ENCODE data around the gene HOXA6. TPM values are rescaled to one million over a fixed set of nuclear protein-coding genes. Genes with fewer than 3 reads are reported as not detected.
A peak's percentile ranks its signal among the peaks of the same experiment; 100 is the strongest.

The HOXA6 gene
- total and polyA plus RNA-seq, 2 donors (not counting 1 experiment from before 2014, with no cell fraction given) = 1.2 to 3.6 TPM

GRCh38 chr7:27105301-27106031 is 42.1 kb downstream of the HOXA6 start:
- peak overlapping the region; percentile 95 for H3K27ac ChIP-seq (ENCODE audit: insufficient read depth, low read length)
- no peaks in the 10 kb centered on the region for H3K27me3 ChIP-seq (ENCODE audit: control insufficient read depth, insufficient read depth, low read length)
- H3K79me2 ChIP-seq (ENCODE audit: control insufficient read depth, insufficient read depth, low read length) = peaks cover 71% of the 10 kb centered on the region
- H3K9ac ChIP-seq (ENCODE audit: insufficient read depth, low read length) = no peak overlapping the region
- peak overlapping the region; percentile 97 for H3K4me2 ChIP-seq (ENCODE audit: extremely low read depth, insufficient read depth, low read length)
- H3K4me1 ChIP-seq (ENCODE audit: control insufficient read depth, extremely low read depth, insufficient read depth, low read length) = peaks cover 37% of the 10 kb centered on the region
- H3K4me3 ChIP-seq (replicated peaks in 1 of 4; ENCODE audit: control extremely low read depth in 1 of 4, insufficient read depth in 1 of 4, low read depth in 3 of 4, low read length in 4 of 4) = peak overlapping the region in 3 of 4 experiments; percentile 38 to 92 (median 46)
- no peaks in the 10 kb centered on the region for H3K9me3 ChIP-seq (ENCODE audit: control insufficient read depth, insufficient read depth, low read depth, low read length)
- H4K20me1 ChIP-seq (ENCODE audit: control insufficient read depth, extremely low read depth, insufficient read depth, low read length) = no peaks in the 10 kb centered on the region
- H3K36me3 ChIP-seq (ENCODE audit: control insufficient read depth, insufficient read depth, low read length) = no peaks in the 10 kb centered on the region
- DNase-seq (ENCODE audit: low read depth in 2 of 2) = peak; percentile 43 to 51
- H2AFZ ChIP-seq (ENCODE audit: low read length) = no peak overlapping the region
- TF ChIP-seq CTCF (conservative IDR thresholded peaks at IDR 0.05 in 1 of 2, IDR thresholded peaks at IDR 0.05 in 1 of 2; ENCODE audit: low read depth in 1 of 2, low read length in 2 of 2) (no peak), EZH2 (IDR thresholded peaks at IDR 0.05; ENCODE audit: low read length, missing control alignments) (no peak)

GRCh38 chr7:27104341-27105058 is 43.1 kb downstream of the HOXA6 start:
- peak; percentile 88 to 91 for DNase-seq (ENCODE audit: low read depth in 2 of 2)
- Histone ChIP-seq H3K27me3 (ENCODE audit: control insufficient read depth, insufficient read depth, low read length) (no peaks in the 10 kb centered on the region), H4K20me1 (ENCODE audit: control insufficient read depth, extremely low read depth, insufficient read depth, low read length) (no peaks in the 10 kb centered on the region), H2AFZ (ENCODE audit: low read length) (no peak overlapping the region), H3K4me2 (ENCODE audit: extremely low read depth, insufficient read depth, low read length) (peak overlapping the region; percentile 97), H3K4me1 (ENCODE audit: control insufficient read depth, extremely low read depth, insufficient read depth, low read length) (peaks cover 31% of the 10 kb centered on the region), H3K4me3 (replicated peaks in 1 of 4; ENCODE audit: control extremely low read depth in 1 of 4, insufficient read depth in 1 of 4, low read depth in 3 of 4, low read length in 4 of 4) (peak overlapping the region in 3 of 4 experiments; percentile 12 to 92 (median 74)), H3K36me3 (ENCODE audit: control insufficient read depth, insufficient read depth, low read length) (no peaks in the 10 kb centered on the region), H3K27ac (ENCODE audit: insufficient read depth, low read length) (peak overlapping the region; percentile 95), H3K79me2 (ENCODE audit: control insufficient read depth, insufficient read depth, low read length) (peaks cover 72% of the 10 kb centered on the region), H3K9me3 (ENCODE audit: control insufficient read depth, insufficient read depth, low read depth, low read length) (no peaks in the 10 kb centered on the region), H3K9ac (ENCODE audit: insufficient read depth, low read length) (no peak overlapping the region)
- TF ChIP-seq CTCF (conservative IDR thresholded peaks at IDR 0.05 in 1 of 2, IDR thresholded peaks at IDR 0.05 in 1 of 2; ENCODE audit: low read depth in 1 of 2, low read length in 2 of 2) = no peak
- no peak for TF ChIP-seq EZH2 (IDR thresholded peaks at IDR 0.05; ENCODE audit: low read length, missing control alignments)

GRCh38 chr7:27103489-27104226 is 43.9 kb downstream of the HOXA6 start:
- peak; percentile 47 to 49 for DNase-seq (ENCODE audit: low read depth in 2 of 2)
- no peak for TF ChIP-seq EZH2 (IDR thresholded peaks at IDR 0.05; ENCODE audit: low read length, missing control alignments)
- TF ChIP-seq CTCF (conservative IDR thresholded peaks at IDR 0.05 in 1 of 2, IDR thresholded peaks at IDR 0.05 in 1 of 2; ENCODE audit: low read depth in 1 of 2, low read length in 2 of 2) = no peak
- Histone ChIP-seq H3K9me3 (ENCODE audit: control insufficient read depth, insufficient read depth, low read depth, low read length) (no peaks in the 10 kb centered on the region), H3K4me3 (replicated peaks in 1 of 4; ENCODE audit: control extremely low read depth in 1 of 4, insufficient read depth in 1 of 4, low read depth in 3 of 4, low read length in 4 of 4) (peak overlapping the region; percentile 42 to 92 (median 72)), H3K27me3 (ENCODE audit: control insufficient read depth, insufficient read depth, low read length) (no peaks in the 10 kb centered on the region), H3K4me2 (ENCODE audit: extremely low read depth, insufficient read depth, low read length) (peak overlapping the region; percentile 97), H4K20me1 (ENCODE audit: control insufficient read depth, extremely low read depth, insufficient read depth, low read length) (no peaks in the 10 kb centered on the region), H3K9ac (ENCODE audit: insufficient read depth, low read length) (peak overlapping the region; percentile 57), H3K27ac (ENCODE audit: insufficient read depth, low read length) (peak overlapping the region; percentile 95), H2AFZ (ENCODE audit: low read length) (no peak overlapping the region), H3K79me2 (ENCODE audit: control insufficient read depth, insufficient read depth, low read length) (peaks cover 77% of the 10 kb centered on the region), H3K4me1 (ENCODE audit: control insufficient read depth, extremely low read depth, insufficient read depth, low read length) (peaks cover 26% of the 10 kb centered on the region), H3K36me3 (ENCODE audit: control insufficient read depth, insufficient read depth, low read length) (no peaks in the 10 kb centered on the region)
